Measurements from ENCODE around the gene PTPRT.

GRCh38 chr20:43007525-43007924 lies 182.2 kb downstream of the PTPRT start:
- TF ChIP-seq CTCF (IDR thresholded peaks at IDR 0.05) (no peak), POLR2A (IDR thresholded peaks at IDR 0.05) (no peak), POLR2AphosphoS5 (IDR thresholded peaks at IDR 0.05) (no peak)
